22Rv1 (cell line): ENCODE measurements around the gene IL1R2.

Experiments used
- H3K27ac ChIP-seq: fragments of 450-650 bp; 2 replicates; pipeline ENCODE4 v1.5.1; 2017
- ZFX ChIP-seq: fragments of 450-650 bp; IDR thresholded peaks from 2 replicates; pipeline ENCODE4 v1.6.1; 2017; ENCODE audit warnings: antibody characterized with exemption, borderline replicate concordance
- TF ChIP-seq, protein P1 (sequence below): fragments of 450-650 bp; IDR thresholded peaks from 2 replicates; pipeline ENCODE4 v1.5.1; 2017; ENCODE audit warnings: mild to moderate bottlenecking

IL1R2 gene

DNA sequence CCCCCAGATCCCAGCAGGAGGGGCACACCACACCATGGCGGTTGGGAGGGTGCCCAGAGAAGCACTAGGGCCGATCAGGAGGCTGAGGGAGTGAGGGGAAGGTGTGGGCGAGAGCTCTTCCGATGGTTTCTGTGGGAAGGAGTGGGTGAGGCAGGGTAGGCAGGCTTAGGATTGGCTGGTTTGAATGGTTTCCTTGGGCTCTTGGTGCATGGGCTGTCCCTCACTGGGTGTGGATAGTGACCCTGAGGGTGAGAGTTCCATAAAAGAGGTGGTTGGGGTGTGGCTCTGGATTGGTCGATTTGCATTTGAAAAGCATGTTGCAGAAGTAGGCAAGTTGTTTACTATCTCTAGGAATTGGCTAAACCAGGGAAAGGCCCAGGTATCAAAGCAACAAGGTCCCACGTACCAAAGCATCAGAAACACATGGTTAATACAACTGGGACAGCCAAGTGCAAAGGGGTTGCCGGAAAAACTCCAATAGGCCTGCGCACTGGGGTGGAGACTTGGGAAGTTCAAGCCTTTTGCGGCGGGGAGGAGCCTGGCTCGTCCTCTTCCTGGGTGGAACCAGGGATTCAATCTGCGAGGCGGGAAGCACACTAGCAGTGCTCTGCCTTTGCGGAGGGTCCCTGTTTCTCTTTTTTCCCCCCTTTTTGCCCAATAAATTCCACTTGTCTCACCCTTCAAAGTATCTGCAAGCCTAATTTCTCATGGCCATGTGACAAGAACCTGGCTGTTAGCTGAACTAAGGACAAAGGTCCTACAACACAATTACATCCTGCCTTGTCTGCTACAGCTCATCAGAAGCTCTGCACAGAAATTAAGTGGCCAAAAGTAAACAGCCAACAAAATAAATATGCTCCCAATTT is 43.2 kb downstream of the IL1R2 start:
- no peak for TF ChIP-seq ZFX
- TF ChIP-seq, protein P1, sequence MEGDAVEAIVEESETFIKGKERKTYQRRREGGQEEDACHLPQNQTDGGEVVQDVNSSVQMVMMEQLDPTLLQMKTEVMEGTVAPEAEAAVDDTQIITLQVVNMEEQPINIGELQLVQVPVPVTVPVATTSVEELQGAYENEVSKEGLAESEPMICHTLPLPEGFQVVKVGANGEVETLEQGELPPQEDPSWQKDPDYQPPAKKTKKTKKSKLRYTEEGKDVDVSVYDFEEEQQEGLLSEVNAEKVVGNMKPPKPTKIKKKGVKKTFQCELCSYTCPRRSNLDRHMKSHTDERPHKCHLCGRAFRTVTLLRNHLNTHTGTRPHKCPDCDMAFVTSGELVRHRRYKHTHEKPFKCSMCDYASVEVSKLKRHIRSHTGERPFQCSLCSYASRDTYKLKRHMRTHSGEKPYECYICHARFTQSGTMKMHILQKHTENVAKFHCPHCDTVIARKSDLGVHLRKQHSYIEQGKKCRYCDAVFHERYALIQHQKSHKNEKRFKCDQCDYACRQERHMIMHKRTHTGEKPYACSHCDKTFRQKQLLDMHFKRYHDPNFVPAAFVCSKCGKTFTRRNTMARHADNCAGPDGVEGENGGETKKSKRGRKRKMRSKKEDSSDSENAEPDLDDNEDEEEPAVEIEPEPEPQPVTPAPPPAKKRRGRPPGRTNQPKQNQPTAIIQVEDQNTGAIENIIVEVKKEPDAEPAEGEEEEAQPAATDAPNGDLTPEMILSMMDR: no peak
- no peak overlapping the region for H3K27ac ChIP-seq

GRCh38 chr2:102037681-102038080 is 45.9 kb downstream of the IL1R2 start:
- no peak overlapping the region for H3K27ac ChIP-seq
- TF ChIP-seq ZFX: no peak

DNA sequence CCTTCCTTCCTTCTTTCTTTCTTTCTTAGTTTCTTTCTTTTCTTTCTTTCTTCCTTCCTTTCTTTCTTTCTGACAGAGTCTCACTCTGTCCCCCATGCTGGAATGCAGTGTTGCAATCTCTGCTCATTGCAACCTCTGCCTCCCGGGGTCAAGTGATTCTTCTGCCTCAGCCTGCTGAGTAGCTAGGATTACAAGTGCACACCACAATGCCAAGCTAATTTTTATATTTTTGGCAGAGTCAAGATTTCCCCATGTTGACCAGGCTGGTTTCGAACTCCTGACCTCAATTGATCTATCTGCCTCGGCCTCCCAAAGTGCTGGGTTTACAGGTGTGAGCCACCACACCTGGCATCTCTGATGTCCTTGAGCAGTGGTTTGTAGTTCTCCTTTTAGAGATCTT is 48.5 kb downstream of the IL1R2 start:
- TF ChIP-seq, protein P1: no peak
- no peak for TF ChIP-seq ZFX
- no peak overlapping the region for H3K27ac ChIP-seq

DNA sequence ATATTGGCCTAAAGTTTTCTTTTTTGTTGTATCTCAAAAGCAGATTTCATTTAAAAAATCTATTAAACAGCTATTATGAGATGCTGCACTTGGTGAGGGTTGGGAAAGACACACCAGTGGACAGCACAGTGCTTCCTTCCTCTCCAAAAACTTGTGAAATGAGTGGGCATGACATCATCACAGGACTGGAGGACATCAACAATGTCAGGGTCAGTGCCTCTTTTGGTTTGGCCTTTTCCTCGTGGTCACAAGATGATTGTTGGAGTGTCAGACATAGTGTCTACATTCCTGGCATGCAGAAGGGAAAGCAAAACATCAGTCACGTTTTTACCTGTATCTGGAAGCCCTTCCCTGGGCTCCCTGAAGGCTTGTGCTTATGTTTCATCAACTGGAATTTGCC is 49.6 kb downstream of the IL1R2 start:
- TF ChIP-seq, protein P1: no peak
- no peak for TF ChIP-seq ZFX
- H3K27ac ChIP-seq: no peak overlapping the region

DNA sequence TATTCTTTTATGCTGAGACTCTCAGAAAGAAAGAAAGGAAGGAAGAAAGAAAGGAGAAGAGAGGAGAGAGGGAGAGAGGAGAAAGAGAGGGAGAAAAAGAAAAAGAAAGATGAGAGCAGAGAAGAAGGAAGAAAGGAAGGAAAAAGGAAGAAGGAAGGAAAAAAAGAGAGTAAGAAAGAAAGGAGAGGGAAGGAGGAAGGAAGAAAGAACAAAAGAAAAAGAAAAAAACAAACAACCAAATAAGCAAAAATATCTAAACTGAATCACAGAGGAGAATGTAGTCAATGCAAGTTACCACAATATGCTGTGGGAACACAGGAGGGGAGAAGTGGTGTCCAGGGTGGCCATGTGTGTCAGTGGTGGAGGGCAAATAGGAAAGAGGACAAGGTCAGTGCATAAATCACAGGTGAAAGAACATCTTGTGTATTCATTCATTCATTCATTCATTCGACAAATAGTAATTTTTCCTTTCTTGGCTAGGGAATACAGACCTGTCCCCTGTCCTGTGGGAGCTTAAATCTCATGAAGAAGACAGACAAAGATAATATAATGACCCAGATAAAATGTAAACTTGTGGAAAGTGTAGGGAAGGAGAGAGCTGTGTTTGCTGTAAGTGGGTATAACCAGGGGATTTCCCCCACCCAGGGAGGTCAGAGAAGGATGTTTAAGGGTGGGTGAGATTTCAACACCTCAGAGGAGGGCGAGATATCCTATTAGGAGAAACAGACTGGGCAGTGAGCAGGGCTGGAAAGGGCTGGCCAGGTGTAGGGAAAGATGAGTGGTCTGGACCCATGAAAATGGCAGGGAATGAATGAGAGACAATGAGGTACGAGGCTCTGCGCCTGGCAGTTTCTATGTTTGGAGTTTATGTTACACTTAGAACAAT is 50.7 kb downstream of the IL1R2 start:
- no peak overlapping the region for H3K27ac ChIP-seq

GRCh38 chr2:102043560-102043959 is 51.8 kb downstream of the IL1R2 start:
- TF ChIP-seq, protein P1: no peak
- no peak for TF ChIP-seq ZFX
- no peak overlapping the region for H3K27ac ChIP-seq

More for the DNA sequence above, 50.7 kb downstream of the IL1R2 start:
- TF ChIP-seq, protein P1: no peak
- no peak for TF ChIP-seq ZFX

GRCh38 chr2:102044235-102044896 is 52.6 kb downstream of the IL1R2 start:
- TF ChIP-seq, protein P1: no peak
- no peak for TF ChIP-seq ZFX
- no peak overlapping the region for H3K27ac ChIP-seq
